Stimulated activated effector memory CD8-positive, alpha-beta T cell treated with anti-CD3 and anti-CD28 coated beads, Interleukin-12 subunit alpha, Interleukin-12 subunit beta, amount 100 ng/mL, for 72 hours (primary cell): ENCODE results near the gene ELOA.
"Not testable (repeated sequence)": the region's sequence is repeated elsewhere in the genome, so short reads cannot be mapped to it uniquely, and the experiment has no call there.

Experiments used
- ATAC-seq: fragments of 150-1000 bp; cut with Tn5 transposase; 2 replicates; pipeline ENCODE4 v1.10.0; 2021
- DNase-seq, 2 donors: peaks; one replicate each; pipeline ENCODE4 v3.0.0; 2021 to 2022; ENCODE audit warnings: low spot score in 2 of 2
- H3K27ac Mint-ChIP-seq: one replicate; pipeline ENCODE4 v1.8.0; 2022; ENCODE audit warnings: mild to moderate bottlenecking, mixed read lengths
- H3K36me3 Mint-ChIP-seq: one replicate; pipeline ENCODE4 v1.8.0; 2022; ENCODE audit warnings: mild to moderate bottlenecking, mixed read lengths
- H3K4me1 Mint-ChIP-seq: one replicate; pipeline ENCODE4 v1.8.0; 2022; ENCODE audit warnings: mixed read lengths
- H3K4me3 Mint-ChIP-seq: one replicate; pipeline ENCODE4 v1.8.0; 2022; ENCODE audit warnings: mild to moderate bottlenecking, mixed read lengths
- H3K9me3 Mint-ChIP-seq: one replicate; pipeline ENCODE4 v1.8.0; 2022; ENCODE audit warnings: mixed read lengths

The ELOA gene

DNA sequence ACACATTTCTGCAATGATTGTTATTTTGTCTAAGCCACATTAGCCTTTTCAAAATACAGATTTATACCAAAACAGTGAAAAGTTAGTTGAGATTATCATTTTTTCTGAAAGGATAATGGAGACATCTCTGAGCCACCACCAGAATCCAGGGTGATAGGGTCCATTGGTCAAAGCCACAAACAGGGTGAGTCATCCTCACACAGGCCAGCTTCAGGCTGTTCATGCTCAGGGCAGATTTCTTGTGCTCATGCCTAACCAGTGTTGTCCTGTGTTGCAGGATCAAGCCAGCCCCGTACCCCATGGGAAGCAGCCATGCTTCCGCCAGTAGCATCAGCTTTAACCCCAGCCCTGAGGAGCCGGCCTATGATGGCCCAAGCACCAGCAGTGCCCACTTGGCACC lies 13.4 kb downstream of the ELOA start:
- DNase-seq (no peak), ATAC-seq (peak; percentile 28)
- no peak overlapping the region for H3K4me3 Mint-ChIP-seq
- H3K9me3 Mint-ChIP-seq = no peaks in the 10 kb centered on the region
- peaks cover 100% of the 10 kb centered on the region for H3K36me3 Mint-ChIP-seq
- H3K4me1 Mint-ChIP-seq = no peaks in the 10 kb centered on the region
- no peak overlapping the region for H3K27ac Mint-ChIP-seq

DNA sequence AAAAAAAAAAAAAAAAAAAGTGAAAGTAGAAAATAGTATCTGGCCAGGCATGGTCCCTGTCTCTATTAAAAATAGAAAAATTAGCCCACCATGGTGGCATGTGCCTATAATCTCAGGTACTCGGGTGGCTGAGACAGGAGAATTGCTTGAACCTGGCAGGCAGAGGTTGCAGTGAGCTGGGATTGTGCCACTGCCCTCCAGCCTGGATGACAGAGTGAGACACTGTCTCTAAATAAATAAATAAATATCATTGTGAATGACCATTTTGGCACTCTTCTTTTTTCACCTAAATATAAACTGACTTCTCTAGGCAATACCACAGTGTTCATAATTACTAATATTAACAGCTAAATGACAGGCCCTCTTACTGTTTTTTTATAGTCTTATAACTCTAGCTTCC lies 14.5 kb downstream of the ELOA start:
- ATAC-seq (no peak), DNase-seq (no peak)
- no peaks in the 10 kb centered on the region for H3K4me1 Mint-ChIP-seq
- peaks cover 99% of the 10 kb centered on the region for H3K36me3 Mint-ChIP-seq
- no peaks in the 10 kb centered on the region for H3K9me3 Mint-ChIP-seq
- H3K4me3 Mint-ChIP-seq = no peak overlapping the region
- no peak overlapping the region for H3K27ac Mint-ChIP-seq

DNA sequence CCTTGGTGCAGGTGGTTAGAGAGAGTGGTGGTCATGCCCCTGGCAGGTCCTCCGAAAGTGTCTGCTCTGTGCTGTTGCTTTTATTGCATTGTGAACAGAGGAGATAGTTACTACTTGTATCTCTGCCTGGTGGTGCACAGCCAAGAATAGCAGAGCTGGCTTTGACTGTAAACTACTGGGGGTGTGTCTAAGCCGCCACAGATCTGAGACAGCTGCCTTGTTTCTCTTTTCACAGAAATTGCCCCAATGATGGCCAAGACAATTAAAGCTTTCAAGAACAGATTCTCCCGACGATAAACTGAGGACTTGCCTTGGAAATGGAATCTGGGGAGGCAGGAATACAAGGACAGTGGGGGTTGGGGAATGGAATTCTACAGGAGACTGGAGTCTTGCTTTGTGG lies 16.0 kb downstream of the ELOA start:
- no peak overlapping the region for H3K4me3 Mint-ChIP-seq
- no peaks in the 10 kb centered on the region for H3K9me3 Mint-ChIP-seq
- DNase-seq = no peak
- H3K36me3 Mint-ChIP-seq = peaks cover 99% of the 10 kb centered on the region
- H3K27ac Mint-ChIP-seq = no peak overlapping the region
- H3K4me1 Mint-ChIP-seq = no peaks in the 10 kb centered on the region
- no peak for ATAC-seq

DNA sequence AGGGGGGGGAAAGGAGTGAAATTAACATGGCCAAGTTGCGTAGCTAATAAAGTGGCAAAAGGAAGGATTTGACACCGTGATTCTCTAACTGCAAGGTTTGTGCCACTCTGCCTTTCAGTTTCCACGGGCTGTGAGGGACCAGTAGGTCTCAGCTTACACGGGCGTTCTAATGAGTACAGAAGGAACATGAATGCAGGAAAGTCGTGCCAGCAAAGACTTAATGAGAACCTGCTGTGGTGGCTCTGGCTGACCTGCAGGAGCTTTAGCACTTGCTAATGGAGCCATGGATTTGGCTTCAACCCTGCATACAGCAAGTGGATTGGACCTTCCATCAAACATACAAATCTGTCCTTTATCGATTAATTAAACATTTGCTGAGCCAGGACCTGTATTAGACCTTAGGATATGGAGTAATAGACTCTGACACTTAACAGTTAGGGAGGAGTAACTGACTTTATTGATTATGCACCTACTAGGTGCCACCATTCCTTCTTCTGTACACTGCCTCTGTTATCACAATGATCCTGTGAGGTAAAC lies 19.8 kb downstream of the ELOA start:
- Mint-ChIP-seq H3K27ac (no peak overlapping the region), H3K4me1 (no peaks in the 10 kb centered on the region), H3K4me3 (no peak overlapping the region), H3K36me3 (peaks cover 95% of the 10 kb centered on the region), H3K9me3 (no peaks in the 10 kb centered on the region)
- DNase-seq = no peak
- ATAC-seq = no peak

DNA sequence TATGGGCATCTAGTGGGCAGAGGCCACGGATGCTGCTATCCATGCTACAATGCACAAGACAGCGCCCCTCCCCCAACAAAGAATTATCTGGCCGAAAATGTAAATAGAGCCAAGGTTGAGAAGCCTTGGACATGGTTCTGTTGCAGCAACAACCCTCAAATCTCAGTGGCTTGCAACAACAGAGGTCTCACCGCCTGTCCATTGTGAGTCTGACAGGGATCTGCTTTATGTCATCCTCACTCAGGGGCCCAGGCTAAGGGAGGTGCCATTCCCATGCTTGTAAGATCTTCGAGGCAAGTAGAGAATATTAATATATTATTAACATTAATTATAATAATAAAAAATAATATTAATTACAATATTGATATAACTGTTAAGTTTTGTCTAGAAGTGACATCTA lies 25.5 kb downstream of the ELOA start:
- Mint-ChIP-seq H3K27ac (no peak overlapping the region), H3K36me3 (peaks cover 72% of the 10 kb centered on the region), H3K4me3 (no peak overlapping the region), H3K4me1 (peaks cover 6% of the 10 kb centered on the region), H3K9me3 (no peaks in the 10 kb centered on the region)
- no peak for DNase-seq
- no peak for ATAC-seq

DNA sequence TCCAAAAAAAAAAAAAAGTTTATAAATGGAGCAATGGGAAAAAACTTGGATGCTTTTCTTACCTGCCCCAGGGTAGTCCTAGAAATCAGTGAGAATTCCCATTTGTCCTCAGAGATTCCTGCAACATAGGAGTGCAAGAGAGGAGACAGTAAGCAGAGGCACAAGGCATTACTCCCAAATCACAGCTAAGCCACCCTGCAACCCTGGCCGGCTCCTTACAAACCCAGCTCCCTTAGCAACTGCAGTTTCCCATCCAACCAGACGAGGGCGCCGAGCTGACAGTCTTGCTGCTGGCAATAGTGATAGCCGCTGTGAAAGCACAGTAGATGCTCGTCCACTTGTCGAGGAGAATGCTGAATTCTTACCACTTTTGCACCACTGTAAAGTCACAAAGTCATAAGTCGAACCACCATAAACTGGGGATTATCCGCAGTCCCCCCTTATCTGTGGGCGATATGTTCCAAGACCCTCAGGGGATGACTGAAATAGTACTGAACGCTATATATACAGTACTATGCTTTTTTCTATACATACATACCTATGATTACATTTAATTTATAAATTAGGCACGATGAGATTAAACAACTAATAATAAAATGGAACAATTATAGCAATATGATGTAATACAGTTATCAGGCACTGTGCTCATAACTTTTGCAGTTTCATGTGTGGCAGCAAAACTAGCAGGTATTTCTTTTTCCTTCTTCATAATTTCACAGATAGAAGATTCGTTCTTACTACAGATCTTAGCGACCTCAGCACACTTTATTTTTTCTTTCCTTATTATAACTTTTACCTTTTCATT lies 29.0 kb downstream of the ELOA start:
- peak; percentile 85 to 94 for DNase-seq
- H3K36me3 Mint-ChIP-seq = peaks cover 41% of the 10 kb centered on the region
- H3K9me3 Mint-ChIP-seq = no peaks in the 10 kb centered on the region
- H3K4me1 Mint-ChIP-seq = peaks cover 6% of the 10 kb centered on the region
- no peak overlapping the region for H3K27ac Mint-ChIP-seq
- no peak overlapping the region for H3K4me3 Mint-ChIP-seq
- peak; percentile 91 for ATAC-seq

DNA sequence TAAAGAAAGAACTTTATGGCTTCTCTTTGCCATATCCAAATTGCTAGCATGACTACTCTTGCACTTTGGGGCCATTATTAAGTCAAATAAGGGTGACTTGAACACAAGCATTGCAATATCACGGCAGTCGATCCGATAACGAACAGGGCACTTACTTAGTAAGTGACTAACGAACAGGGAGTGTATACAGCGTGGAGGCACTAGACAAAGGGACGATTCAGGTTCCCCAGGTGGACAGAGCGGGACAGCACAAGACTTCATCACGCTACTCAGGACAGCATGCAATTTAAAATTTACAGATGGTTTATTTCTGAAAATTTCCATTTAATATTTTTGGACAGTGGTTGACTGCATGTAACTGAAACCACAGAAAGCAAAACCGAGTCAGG lies 29.6 kb downstream of the ELOA start:
- no peaks in the 10 kb centered on the region for H3K9me3 Mint-ChIP-seq
- no peak overlapping the region for H3K27ac Mint-ChIP-seq
- no peak overlapping the region for H3K4me3 Mint-ChIP-seq
- no peak for ATAC-seq
- no peak for DNase-seq
- H3K4me1 Mint-ChIP-seq = peaks cover 6% of the 10 kb centered on the region
- peaks cover 35% of the 10 kb centered on the region for H3K36me3 Mint-ChIP-seq

DNA sequence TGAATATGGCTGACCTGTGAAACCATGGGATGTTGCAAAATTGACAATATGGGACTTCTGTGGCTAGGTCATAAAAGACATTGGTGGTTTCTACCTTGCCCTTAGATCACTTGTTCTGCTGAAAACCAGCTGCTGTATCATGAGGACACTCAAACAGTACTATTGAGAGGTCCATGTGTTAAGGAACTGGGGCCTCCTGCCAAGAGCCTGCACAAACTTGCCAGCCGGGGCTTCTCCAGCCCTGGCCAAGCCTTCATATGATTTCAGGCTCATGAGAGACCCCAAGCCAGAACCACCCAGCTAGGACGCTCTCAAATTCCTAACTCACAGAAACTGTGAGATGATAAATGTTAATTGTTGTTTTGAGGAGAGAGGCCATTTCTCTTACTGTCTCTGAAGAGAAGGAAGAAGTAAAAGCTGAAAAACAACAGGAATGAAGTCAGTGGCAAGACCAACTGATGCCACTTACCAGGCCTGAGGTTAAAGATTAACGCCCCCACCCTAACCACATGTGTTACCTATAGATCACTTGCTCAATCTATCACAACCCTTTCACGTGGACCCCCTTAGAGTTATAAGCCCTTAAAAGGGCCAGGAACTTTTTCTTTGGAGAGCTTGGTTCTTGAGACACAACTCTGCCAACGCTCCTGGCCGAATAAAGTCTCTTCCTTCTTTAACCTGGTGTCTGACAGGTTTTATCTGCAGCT lies 31.1 kb downstream of the ELOA start:
- H3K27ac Mint-ChIP-seq = no peak overlapping the region
- peaks cover 20% of the 10 kb centered on the region for H3K36me3 Mint-ChIP-seq
- ATAC-seq (no peak), DNase-seq (no peak)
- H3K9me3 Mint-ChIP-seq = no peaks in the 10 kb centered on the region
- H3K4me3 Mint-ChIP-seq = no peak overlapping the region
- H3K4me1 Mint-ChIP-seq = peaks cover 9% of the 10 kb centered on the region

DNA sequence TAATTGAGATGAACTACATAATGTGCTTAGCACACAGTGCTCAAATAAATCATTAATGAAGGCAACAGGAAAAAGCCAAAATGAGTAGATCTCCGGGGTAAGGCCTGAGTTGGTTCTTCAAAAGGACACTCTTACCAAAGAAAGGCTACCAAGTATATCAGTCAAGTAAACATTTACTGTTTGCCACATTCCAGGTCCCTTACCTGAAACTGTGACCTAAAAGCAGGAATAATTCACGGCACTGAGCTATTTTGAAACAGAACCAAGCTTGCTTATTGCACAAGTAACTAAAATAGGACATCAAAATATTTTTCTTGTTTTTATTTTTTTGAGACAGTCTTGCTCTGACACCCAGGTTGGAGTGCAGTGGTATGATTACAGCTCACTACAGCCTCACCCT lies 32.9 kb downstream of the ELOA start:
- Mint-ChIP-seq H3K4me3 (no peak overlapping the region), H3K9me3 (no peaks in the 10 kb centered on the region), H3K27ac (no peak overlapping the region), H3K36me3 (peaks cover 25% of the 10 kb centered on the region), H3K4me1 (peaks cover 18% of the 10 kb centered on the region)
- DNase-seq = no peak
- ATAC-seq = no peak

DNA sequence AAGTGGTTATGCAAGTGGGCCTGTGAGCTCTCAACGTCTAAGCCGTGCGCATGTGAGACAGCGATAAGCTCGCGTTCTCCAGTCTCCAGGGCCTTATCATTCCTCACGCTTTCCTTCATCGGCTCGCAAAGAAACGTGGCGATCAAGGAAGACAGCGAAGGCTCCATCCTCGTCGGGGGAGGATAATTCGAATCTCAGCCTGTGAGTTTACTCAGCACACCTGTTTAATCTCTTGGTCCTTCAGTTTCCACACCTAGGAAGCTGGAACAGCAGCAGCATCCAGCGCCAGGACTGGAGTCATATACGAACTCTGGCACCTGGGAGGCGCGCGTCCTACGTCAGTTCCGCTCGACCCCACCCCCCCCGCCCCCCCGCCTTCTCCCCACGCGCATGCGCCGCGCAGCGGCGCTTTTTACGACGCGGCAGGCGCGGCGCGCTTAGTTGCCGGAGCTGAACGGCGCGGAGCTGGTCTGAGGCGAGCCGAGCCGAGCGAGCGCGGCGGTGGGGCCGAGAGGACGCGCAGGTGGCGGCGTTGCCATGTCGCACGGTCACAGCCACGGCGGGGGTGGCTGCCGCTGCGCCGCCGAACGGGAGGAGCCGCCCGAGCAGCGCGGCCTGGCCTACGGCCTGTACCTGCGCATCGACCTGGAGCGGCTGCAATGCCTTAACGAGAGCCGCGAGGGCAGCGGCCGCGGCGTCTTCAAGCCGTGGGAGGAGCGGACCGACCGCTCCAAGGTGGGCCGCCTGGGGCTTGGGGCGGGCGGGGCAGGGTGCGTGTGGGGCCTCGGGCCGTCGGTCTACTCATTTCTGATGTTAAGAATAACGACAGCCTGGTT lies 34.9 kb downstream of the ELOA start, which contains the start of gene PITHD1:
Gene PITHD1 (plus strand): TSS at position 440 of the 836 bp plus-strand sequence. CDS start 98 bp downstream, at position 538.
- Mint-ChIP-seq H3K9me3 (no peaks in the 10 kb centered on the region), H3K4me3 (peak within 1 kb of the TSS; percentile 80), H3K36me3 (peaks cover 38% of the 10 kb centered on the region), H3K4me1 (peaks cover 12% of the 10 kb centered on the region), H3K27ac (peak within 1 kb of the TSS; percentile 87)
- peak; percentile 91 for ATAC-seq
- peak; percentile 75 to 88 for DNase-seq

DNA sequence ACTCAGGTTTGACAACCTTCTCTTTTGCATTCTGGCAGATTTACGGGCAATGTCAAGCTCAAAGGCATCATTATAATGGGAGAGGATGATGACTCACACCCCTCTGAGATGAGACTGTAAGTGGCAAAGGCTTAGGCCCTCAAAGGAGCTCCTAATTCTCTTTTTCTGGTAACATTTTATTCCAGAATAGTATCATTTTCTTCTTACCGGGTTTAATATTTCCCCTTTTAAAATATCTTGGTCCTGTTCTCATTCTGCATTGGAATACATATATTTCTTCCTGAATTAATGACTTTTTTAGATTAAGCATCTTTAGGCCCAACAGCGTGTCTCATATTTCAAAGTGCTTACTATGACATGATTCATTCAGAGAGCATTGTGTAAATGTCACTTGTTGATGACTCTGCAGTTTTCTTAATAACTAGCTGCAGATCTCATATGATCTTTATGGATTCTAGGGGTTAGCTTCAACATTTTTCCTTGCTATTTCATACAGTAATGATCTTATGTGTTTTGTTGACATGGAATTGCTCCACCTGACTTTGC lies 36.6 kb downstream of the ELOA start:
- H3K4me3 Mint-ChIP-seq = peak overlapping the region; percentile 80
- DNase-seq (no peak), ATAC-seq (peak; percentile 42)

DNA sequence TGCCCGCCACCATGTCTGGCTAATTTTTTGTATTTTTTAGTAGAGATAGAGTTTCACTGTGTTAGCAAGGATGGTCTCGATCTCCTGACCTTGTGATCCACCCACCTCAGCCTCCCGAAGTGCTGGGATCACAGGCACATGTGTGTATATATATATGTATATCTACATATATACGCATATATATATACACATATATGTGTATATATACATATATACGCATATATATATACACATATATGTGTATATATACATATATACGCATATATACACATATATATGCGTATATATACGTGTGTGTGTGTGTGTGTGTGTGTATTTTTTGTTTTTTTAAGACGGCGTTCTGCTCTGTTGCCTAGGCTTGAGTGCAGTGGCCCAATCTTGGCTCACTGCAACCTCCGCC lies 39.9 kb downstream of the ELOA start:
- not testable (repeated sequence) for H3K9me3 Mint-ChIP-seq, DNase-seq, H3K27ac Mint-ChIP-seq, ATAC-seq, H3K4me3 Mint-ChIP-seq
- H3K36me3 Mint-ChIP-seq = peaks cover 88% of the 10 kb centered on the region
- peaks cover 12% of the 10 kb centered on the region for H3K4me1 Mint-ChIP-seq

More for the DNA sequence above, 36.6 kb downstream of the ELOA start:
- Mint-ChIP-seq H3K9me3 (no peaks in the 10 kb centered on the region), H3K4me1 (peaks cover 12% of the 10 kb centered on the region), H3K27ac (peak overlapping the region; percentile 87), H3K36me3 (peaks cover 55% of the 10 kb centered on the region)

DNA sequence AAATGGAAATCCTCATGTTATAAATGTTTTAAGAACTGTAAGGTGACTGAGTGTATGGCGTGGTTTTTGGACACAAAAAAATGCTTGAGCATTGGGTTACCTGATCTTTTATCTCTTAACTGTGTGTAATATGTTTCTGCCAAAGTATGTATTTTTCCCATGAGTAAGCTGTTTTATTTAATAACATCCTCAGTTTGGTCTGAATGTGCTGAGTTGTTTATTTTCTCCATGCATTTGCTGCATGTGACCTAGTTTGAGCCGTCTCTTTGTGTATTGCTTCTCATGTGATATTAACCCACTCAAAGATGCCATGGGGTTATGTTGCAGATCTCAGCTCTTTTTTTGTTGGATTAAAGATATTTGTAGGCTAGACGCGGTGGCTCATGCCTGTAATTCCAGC lies 41.6 kb downstream of the ELOA start:
- no peak for DNase-seq
- no peak overlapping the region for H3K4me3 Mint-ChIP-seq
- H3K36me3 Mint-ChIP-seq = peaks cover 94% of the 10 kb centered on the region
- peaks cover 4% of the 10 kb centered on the region for H3K4me1 Mint-ChIP-seq
- no peak for ATAC-seq
- H3K9me3 Mint-ChIP-seq = no peaks in the 10 kb centered on the region
- H3K27ac Mint-ChIP-seq = no peak overlapping the region

DNA sequence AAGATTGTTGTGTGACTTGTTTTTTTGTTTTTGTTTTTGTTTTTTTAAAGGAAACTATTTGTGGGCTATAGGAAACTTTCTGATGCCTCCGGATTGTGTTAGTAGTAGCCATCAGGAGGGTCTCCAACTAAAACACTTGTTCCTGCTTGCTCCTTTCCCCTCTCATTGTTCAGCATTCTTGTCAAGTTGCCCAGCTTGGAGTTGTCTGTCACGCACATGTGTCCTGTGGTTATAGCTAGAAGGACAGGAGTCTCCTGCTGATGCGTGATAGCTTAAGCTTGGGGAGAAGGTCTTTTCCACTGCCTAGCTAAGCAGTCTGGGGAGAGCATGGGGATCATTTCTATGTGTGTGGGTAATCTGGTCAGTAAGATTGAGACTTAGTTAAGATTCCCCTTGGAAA lies 44.4 kb downstream of the ELOA start:
- DNase-seq = no peak
- Mint-ChIP-seq H3K4me1 (peaks cover 27% of the 10 kb centered on the region), H3K36me3 (peaks cover 92% of the 10 kb centered on the region), H3K4me3 (no peak overlapping the region), H3K27ac (no peak overlapping the region), H3K9me3 (no peaks in the 10 kb centered on the region)
- ATAC-seq = no peak

DNA sequence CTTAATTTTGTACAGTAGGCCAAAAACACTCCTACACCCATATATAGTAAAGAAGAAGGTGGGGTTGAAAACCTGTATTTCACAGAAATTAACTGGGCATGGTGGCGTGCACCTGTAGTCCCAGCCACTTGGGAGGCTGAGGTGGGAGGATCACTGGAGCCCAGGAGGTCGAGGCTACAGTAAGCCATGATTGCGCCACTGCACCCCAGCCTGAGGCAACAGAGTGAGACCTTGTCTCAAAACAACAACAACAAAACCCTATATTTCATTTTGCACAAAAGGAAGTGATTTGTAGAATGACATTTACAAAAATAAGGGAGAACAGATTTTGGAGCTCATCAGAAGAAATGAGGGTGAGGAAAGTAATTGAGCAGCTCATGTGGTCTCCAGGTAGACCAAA lies 45.4 kb downstream of the ELOA start:
- no peak overlapping the region for H3K4me3 Mint-ChIP-seq
- DNase-seq = no peak
- H3K36me3 Mint-ChIP-seq = peaks cover 89% of the 10 kb centered on the region

More for the DNA sequence above, 45.4 kb downstream of the ELOA start:
- peaks cover 37% of the 10 kb centered on the region for H3K4me1 Mint-ChIP-seq
- no peak overlapping the region for H3K27ac Mint-ChIP-seq
- H3K9me3 Mint-ChIP-seq = no peaks in the 10 kb centered on the region
- ATAC-seq = no peak
